ENCODE measurements around the gene SOD3.

The SOD3 gene

DNA sequence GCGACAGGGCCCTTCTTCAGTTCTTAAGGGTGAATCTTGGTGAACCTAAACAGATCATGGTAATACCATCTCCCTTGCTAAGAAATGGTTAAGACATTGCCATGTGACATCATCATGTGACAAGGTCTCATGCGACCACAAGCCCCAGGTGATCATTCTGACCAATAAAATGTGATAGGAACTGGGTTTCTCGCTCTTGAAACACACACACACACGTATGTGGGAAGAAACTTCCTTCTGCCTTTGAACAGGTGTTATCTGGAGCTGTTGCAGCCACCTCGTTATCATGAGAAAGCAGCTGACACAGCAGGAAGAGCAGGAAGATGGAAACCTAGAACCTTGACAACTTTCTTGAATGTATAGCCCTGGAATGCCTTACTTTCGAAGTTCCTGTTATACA lies 10.2 kb downstream of the SOD3 start:
- peak; percentile 30 for DNase-seq

DNA sequence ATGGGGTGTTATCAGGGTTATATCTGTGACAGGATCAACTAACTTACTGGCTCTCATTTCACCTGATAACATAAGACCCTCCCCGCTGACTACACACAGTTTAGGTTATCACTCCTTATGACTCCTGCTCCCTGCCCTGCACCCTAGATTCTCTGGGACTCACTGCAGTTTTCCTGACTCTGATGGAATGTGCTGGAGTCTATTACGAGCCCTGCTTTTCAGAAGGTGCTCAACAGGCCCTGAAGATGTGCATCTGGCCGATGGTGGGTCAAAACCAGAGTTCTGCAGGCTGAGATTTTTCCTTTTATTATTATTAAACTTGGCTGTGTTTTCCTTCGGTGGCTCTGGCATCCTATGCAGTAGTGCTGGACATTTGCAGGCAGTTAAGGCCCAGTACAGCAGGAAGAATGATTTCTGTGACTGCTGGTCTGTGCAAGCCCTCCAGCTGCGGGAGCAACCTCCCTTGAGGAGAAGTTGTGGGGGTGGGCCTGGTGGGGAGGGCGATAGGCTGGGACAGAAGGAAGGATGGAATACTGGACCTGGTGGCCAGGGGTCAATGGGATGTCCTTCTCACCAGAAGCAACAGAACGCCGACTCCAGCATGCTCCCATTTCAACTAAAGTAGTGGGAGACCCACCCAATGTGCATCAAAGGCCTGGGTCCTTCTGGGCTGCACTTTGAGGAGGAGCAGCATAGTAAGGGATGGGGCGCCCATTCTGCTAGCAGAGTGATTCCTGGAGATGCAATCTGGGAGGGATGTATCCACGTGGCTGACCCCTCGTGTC lies 11.0 kb downstream of the SOD3 start:
- DNase-seq, result no peak

DNA sequence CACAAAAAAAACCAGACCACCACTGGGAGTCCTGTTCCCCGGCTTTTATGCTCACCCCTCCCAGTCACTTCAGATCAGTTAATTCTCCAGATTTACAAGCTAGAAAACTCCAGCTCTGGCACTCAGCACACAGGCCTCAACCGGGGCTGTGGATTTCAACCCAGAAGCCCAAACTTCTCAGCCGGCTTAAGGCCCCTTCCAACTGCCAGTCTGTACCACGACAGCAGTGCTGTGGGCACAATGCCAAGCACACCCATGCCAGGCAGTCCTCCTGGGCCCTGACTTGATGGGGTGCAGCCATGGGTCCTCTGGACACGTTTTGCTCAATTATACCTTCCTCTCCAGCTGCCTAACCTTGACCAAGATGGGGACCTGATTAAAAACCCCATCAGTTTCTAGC lies 12.2 kb downstream of the SOD3 start:
- no peak for DNase-seq

DNA sequence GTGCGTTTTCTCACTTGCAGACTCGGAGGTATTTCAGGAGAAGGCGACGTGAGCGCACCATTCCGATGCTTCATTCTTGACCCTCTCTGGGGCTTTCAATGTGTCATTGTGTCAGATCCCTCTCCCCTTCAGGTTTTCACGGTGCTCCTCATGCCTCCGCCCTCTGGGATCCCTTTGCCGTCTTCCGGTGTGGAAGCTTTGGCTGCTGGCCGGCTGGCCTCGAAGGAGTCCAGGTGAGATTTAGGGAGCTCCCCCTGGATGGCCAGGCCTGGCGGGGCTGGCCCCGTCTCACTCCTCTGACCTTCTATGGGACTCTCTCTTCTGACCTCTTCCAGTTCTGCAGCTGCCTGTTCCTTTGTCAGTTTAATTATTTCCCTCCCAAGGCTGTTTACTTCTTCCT lies 12.9 kb downstream of the SOD3 start:
- DNase-seq, result no peak

DNA sequence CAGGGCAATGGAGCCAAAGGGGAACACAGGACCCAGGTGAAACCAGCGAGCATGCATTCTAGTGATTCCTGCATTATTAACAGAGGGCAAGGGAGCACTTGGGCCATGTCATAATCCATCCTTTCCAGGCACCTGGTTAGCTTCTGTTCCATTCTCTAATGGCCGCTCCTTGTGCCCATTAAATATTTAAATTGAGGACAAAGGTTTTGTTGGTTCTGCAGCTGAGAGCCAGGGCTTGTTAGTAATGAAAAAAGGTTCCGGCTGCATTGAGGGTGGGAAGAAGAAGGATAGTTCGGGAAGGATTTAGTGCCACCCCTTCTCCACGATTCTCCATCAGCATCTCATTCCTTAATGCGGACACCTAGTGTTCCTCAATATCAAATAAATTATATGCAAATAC lies 13.6 kb downstream of the SOD3 start:
- DNase-seq, result no peak

DNA sequence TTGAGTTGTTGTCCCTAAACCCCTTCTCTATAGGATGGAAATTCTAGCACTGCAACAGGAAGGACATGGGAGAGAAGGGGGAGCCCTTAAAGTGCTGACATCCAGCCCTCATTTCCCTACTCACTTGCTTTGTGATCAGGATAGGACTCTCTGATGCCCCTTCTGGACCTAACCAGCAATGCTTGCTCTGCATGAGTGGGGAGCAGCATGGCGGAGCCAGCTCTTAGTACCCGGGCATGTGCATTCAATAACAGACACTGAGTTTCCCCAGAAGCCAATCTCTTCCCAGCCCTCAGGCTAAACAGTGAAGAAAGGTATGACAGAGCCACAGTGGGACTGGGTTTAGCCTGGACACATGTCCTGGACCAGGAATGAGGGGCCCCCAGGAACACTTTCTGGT lies 14.0 kb downstream of the SOD3 start:
- peak; percentile 20 for DNase-seq

DNA sequence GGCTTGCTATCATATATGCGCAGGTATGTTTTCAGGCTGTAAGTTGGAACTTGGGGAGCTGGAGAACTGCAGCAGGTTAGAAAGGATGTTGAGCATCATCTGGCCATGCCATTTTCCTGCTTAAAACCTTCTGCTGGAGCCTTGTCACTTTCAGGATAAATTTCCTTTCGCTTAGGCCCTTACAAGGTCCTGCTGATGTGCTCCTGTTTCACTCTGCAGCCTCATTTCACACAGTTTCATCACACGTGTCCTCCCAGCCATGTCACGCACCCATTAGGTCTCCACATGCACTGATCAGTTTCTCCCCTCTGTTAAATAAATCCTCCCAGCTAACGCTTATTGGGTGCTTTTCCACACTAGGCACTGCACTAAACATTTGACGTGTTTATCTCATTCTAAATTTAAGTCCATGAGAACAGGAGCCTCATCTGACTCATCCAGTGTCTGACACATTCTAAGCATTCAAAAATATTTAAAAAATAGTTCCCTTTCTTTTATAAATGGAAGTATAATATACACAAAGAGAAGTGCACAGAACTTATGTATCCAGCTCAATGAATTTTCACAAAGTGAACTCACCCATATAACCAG lies 14.5 kb downstream of the SOD3 start:
- DNase-seq, result no peak

DNA sequence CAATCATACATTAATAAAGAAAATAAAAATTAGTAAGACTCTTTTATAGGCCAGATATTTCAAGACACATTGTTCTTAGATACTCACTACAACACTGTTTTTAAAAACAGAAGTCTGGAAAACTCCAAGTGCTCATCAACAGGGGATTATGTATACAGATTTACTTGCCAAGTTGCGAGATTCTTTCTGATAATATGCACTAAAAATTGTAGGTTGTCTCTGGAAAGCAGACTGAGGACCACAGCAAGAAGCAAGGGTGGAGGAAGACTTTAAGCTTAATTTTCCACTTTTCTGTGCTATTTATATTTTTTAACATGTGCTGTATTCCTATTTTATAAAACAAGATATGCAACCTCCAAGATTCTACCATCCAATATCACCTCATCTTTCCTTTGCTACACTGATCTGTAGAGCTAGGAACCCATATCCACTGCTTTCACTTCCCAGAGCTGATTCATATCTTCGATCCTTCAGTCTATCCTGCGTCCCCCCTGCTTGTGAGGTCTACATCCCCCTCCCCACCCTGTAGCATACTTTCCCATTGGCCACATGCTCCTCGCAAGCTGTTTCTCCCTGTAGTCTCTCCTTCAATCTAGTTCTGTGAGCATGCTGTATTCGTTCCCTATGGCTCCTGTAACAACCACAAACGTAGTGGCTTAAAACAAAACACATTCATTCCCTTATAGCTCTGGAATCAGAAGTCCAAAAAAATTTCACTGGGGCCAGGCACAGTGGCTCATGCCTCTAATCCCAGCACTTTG lies 15.7 kb downstream of the SOD3 start:
- no peak for DNase-seq

DNA sequence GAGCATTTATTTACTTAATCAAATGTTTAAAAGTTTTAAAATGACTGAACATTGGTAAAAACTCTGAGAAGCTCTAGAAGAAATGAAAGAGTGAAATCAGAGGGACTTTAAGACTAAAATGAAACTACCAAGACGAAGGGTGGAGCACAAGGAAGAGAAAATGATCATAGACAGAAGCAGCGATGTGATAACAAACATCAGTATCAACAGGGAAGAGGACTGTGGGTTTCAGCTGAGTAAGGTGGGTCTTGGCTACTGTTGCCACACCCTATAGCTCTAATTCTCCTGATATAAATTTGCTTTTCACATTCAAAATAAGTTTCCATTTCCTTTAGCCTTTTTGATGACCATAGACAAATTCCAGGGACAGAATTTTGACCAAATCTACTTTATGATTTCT lies 18.4 kb downstream of the SOD3 start:
- no peak for DNase-seq

DNA sequence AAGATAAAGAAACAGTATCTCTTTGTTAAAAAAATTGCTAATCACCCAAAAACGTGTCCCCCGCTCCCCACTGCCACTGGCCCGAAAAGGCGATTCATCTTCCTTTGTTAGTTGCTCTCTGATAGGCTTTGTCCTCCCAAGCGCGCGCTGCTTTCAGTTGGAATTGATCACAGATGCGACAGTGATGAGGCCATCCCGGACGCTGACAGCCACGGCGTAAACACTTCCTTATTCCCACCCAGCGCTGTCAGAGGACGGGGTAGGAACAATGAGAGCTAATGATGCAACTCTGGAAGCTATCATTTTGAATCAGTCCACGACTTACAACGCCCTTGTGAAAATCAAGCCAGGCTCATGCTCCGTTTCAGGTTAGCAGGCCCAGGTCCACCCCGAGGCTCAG lies 21.4 kb downstream of the SOD3 start:
- no peak for DNase-seq

DNA sequence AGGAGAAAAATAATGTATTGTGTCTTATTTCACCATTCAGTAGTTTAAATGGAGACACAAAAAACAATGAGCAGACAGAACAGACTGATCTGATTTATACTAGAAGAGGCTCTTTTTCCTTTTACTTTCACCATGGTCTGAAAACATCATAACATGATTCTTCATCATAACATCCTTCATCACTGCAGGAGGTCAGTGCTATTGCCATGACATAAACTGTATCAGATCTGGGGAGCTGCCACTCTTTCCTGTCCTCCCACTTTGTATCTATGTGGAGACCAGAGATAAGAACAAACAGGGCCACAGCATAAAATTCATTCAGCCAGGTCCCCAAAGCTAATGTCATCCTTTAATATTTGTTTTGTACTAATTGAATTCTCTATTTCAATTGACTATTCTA lies 25.2 kb downstream of the SOD3 start:
- DNase-seq, result no peak

DNA sequence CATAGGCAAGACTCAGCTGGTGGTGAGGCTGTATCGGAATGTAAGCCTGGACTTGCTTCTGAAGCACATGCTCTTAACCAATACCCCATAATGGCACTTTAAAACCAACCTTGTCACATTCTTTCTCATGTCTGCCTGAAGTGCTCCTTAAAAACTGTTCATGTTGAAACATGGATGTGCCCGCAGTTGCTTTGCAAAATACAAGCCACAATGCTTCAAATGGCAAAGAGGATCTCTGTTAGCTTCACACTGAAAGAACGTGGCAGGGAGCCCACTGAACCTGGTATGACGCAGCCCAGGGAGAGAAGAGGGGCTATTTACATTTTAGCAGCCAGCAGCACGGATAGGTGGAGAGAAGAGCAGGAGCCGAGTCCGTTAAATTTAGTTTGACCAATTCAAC lies 29.3 kb downstream of the SOD3 start:
- DNase-seq, result no peak

DNA sequence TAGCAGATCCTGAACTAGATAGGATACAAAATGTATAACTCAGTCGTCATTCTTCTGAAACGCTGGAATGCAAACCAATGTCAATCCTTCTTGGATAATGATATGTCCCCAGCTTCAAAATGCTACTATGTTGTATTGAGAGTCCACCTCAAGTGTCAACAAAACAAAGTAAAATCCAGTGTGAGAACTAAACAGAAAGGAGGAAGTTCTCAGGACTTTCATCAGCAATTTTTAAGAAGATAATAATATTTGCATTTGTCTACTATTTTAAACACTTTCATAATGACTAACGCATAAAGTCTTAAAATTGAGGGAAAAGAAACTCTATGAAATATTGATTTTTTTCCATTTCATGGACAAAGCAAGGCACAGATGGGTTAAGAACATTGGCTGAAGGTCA lies 36.3 kb downstream of the SOD3 start:
- no peak for DNase-seq

DNA sequence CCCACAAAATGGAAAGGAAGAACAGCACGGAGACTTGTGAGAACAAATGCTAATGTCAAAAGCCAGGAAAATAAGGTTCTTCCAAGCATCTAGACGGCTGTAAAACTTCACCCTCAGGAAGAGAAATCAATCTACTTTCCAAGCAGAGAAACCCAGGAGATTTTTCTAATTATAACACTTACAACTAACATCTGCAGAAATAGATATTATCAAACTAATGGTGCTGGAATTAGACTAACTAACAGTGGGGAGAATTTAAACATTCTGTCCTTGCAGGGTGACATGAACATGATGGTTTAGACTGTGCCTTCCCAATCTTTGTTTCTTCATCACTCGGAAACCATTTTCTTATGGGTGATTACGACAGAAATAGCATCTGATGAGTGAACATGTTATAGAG lies 40.3 kb downstream of the SOD3 start:
- no peak for DNase-seq

DNA sequence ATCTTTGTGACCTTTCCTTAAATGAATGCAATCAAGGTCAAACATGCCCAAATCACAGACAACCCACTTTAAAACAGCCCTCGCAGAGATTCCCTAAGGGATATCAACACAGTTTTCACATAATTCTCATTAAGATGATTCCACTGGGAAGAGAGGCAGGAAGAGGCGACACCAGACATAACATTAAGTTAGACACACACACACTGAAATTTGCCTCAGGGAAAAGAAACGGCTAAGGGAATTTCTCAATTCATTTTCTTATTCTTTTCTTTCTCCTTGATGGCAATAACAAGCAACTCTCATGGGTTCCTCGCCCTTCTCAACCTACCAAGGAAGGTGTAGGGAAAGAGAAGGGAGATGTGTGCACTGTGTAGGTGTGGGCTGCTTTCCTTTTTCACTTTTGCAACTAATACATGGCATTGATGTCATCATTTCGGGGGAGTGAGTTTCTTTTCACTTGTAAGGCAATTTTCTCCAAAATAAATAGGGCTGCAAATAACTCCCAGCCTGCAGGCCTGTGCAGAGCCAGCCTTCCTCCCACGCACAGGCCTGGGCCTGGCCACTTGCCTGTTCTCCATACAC lies 41.4 kb downstream of the SOD3 start:
- no peak for DNase-seq

DNA sequence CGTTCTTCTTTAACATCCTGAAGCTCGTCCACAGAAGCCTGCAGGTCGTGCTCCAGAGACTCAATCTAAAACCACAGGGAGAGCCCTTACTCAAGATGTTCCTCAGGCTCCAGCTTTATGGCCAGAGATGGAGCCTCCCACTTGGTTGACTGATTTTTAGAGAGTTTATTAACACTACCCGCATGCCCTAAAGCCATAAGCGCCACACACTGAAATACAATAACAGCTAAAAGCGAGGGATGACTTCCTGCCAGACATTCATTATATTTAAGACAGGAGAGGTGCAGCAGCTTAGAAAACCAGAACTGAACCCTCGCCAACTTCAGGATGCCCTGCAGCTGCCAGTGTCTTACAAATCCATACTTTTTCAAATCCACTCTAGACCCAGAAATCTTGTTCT lies 42.0 kb downstream of the SOD3 start:
- DNase-seq, result no peak

DNA sequence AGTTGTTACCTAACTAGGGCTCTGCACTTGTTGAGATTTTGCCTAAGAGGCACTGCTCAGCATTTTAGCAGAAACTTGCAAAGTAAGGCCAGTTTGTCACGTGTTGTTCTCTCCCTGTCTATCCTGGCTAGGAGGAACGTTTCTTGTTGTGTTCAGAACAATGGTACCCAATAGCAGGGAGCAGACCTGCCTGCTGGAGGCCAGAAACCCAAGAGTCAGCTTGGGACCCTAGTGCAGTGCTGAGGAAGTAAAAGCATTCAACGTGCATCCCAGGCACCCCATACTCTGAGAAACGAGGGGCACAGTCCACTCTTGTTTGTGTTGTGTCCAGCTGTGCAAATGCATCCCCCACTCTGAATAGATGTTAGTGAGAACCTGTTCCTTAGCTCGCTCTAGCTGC lies 42.4 kb downstream of the SOD3 start:
- no peak for DNase-seq

DNA sequence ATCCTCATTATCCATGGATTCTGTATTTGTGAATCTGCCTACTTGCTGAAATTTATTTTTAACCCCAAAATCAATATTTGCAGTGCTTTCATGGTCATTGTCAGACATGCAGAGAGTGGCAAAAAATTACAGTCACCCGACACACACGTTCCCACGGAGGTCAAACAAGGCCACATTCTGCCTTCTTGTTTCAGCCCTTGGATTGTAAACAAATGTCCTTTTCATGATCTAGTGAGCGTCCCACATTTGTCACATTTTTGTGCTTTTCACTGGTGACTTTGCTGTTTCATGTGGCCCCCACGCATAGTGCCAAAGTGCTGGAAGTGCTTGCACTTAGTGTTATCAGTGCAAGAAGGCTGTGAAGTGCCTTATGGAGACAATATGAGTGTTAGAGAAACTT lies 45.0 kb downstream of the SOD3 start:
- DNase-seq, result no peak

DNA sequence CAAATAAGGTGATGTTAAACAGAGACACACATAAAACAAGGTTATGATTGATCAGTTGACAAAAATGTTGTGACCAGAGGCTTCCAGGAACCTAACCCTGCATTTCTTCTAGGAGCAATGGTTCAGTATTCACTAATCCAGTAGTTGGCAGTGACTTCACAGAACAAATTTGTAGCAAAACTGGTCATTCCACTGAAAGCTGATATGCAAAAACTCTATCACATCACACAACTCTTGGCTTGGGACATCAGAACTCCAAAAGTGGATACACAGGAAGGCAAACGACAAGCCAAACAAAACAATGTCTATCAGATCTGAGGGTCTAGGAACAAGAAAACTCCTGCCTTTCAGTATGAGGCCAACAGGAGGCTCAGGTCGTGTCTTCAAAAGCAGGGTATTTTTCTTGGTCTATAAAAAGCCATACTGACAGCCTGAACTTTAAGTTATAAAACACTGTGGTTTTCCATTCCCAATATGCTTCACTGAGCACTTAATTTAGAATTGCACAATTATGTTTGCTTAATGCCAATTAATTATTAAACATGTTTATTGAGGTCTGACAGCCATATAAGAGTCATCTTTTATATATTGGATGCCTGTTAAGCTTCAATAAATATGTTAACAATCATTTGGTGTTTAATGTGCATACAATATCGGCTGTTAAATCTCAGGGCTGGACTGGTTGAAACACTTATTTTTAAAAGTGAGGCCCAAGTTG lies 45.6 kb downstream of the SOD3 start:
- DNase-seq, result no peak

DNA sequence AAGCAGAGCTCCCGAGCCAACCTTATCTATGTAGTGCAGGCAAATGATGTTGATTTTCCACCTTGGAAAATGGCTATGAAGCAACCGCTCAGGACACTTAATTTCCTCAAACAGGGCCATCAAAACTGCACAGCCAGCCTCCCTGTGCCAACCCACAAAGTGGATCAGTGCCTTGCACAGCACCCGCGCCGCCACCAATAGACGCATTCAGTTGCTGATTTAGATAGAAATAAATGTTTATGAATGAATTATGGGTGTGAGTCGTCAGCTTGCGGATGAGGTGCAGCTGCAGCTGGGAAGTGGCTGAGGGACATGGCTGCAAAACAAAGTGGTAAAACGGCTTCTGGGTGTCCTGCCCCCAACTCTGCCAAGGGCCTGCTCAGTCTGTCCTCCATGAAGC lies 47.0 kb downstream of the SOD3 start:
- no peak for DNase-seq

DNA sequence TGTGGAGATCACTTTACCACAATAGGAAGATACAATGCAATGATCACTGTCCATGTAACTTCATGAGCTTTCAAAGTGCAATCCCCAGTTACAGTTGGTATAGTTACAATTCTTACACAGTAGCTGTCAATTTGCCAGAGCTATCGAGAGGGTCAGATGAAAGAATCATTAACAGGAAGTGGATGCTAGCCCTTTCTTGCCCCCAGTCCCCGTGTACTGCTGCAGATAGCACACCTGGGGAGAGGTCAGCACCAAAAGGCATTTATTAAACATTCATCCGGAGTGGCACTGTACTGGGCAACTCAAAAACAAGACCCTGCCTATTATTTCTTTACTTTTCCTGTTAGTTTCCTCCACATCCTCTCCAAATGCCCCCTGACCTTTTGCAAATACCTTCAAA lies 47.7 kb downstream of the SOD3 start:
- no peak for DNase-seq

DNA sequence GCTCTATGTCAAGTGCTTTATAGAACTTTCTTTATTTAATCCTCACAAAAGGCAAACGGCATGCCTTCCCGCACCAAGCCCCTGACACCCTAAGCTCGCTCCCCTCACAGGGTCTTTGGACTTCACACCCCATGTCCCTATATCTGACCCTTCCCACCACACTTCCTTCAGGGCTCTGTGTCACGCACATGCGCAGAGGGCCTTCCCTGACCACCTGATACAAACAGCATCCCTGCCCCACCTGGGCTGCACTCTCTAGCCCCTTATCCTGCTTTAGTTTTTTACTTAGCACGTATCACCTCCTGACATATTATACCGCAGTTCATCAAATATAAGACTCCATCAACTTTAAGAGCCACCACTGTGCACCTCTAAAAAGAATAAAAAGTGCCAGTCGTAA lies 49.8 kb downstream of the SOD3 start:
- DNase-seq, result no peak

DNA sequence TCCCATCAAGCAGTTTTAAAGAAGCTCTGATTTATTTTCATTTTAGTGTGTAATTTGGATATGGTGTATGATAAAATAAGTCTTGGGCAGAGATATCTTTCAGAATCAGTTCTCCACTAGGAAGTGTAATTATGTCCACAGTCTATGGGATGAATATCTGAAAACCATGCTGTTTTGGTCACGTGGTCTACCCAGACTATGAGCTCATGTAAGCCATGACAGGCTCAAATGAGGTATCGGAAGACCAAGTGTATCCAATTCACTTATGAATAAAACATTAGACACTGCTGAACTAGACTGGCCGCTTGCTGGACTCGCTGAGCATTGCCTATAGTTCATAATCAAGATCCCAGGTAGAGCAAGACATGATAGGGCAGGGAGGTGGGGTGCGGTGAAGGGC lies 50.5 kb downstream of the SOD3 start:
- no peak for DNase-seq

Measured in hematopoietic multipotent progenitor cell treated with erythropoietin and hydrocortisone succinate and interleukin-3 and kit ligand, for 6 days (in vitro differentiated cells).